NCI-H1436 treated with DMSO at 0.1 percent for 48 hours (cell line): Measurements from ENCODE around the gene FAM98C.
"Not testable (repeated sequence)": the region's sequence is repeated elsewhere in the genome, so short reads cannot be mapped to it uniquely, and the experiment has no call there.

Source experiments
- DNase-seq: peaks from one replicate; lab custom pipeline; 2025; lab: John Stamatoyannopoulos, UW

Gene FAM98C

GRCh38 chr19:38399081-38399480 is 3.8 kb upstream of the FAM98C start:
- no peak for DNase-seq

GRCh38 chr19:38399537-38399936 is 3.4 kb upstream of the FAM98C start:
- DNase-seq, result no peak

- DNase-seq, result no peak
Measured at GRCh38 chr19:38400361-38400760, 2.5 kb upstream of the FAM98C start.

GRCh38 chr19:38401148-38401547 is 1.7 kb upstream of the FAM98C start:
- no peak for DNase-seq

GRCh38 chr19:38402623-38402966 is 298 bp upstream of the FAM98C start:
- no peak for DNase-seq

- no peak for DNase-seq
Measured at GRCh38 chr19:38404858-38405257, 2.0 kb downstream of the FAM98C start.

- DNase-seq, result no peak
Measured at GRCh38 chr19:38405276-38405675, 2.4 kb downstream of the FAM98C start.

GRCh38 chr19:38409631-38410133 is 6.8 kb downstream of the FAM98C start:
- DNase-seq, result no peak

- DNase-seq, result not testable (repeated sequence)
Measured at GRCh38 chr19:38410407-38410806, 7.5 kb downstream of the FAM98C start.

GRCh38 chr19:38411041-38411712 is 8.3 kb downstream of the FAM98C start:
- no peak for DNase-seq

GRCh38 chr19:38411898-38412297 is 9.0 kb downstream of the FAM98C start:
- not testable (repeated sequence) for DNase-seq

- DNase-seq, result no peak
Measured at GRCh38 chr19:38412491-38412890, 9.6 kb downstream of the FAM98C start.

- DNase-seq, result no peak
Measured at GRCh38 chr19:38412961-38413360, 10.1 kb downstream of the FAM98C start.

- no peak for DNase-seq
Measured at GRCh38 chr19:38413416-38413815, 10.5 kb downstream of the FAM98C start.

- no peak for DNase-seq
Measured at GRCh38 chr19:38417146-38417543, 14.3 kb downstream of the FAM98C start.

GRCh38 chr19:38417544-38418506 is 14.9 kb downstream of the FAM98C start:
- DNase-seq, result no peak

GRCh38 chr19:38420935-38421334 is 18.0 kb downstream of the FAM98C start:
- no peak for DNase-seq

GRCh38 chr19:38421856-38422255 is 19.0 kb downstream of the FAM98C start:
- no peak for DNase-seq

GRCh38 chr19:38422438-38422837 is 19.5 kb downstream of the FAM98C start:
- no peak for DNase-seq

GRCh38 chr19:38424272-38424671 is 21.4 kb downstream of the FAM98C start:
- DNase-seq, result no peak

GRCh38 chr19:38425222-38425809 is 22.4 kb downstream of the FAM98C start:
- no peak for DNase-seq

- DNase-seq, result no peak
Measured at GRCh38 chr19:38425810-38426466, 23.0 kb downstream of the FAM98C start, which contains the start of gene RASGRP4. TSS of gene RASGRP4 (minus strand) at chr19:38426219. CDS start at chr19:38426091, 128 bp downstream.
